Fibroblast of lung (primary cell): ENCODE measurements around the gene CXorf66. TPM values are rescaled to one million over a fixed set of nuclear protein-coding genes. Genes with fewer than 3 reads are reported as not detected.
"Not testable (repeated sequence)": the region's sequence is repeated elsewhere in the genome, so short reads cannot be mapped to it uniquely, and the experiment has no call there.

Experiments used
- DNase-seq, 2 donors: peaks; one replicate each; pipeline versions ENCODE4 v3.0.0 to v3.0.0-alpha.2; 2010; ENCODE audit warnings: low read depth in 2 of 2
- H2AFZ ChIP-seq: 2 replicates; pipeline ENCODE4 v1.5.1; 2012; ENCODE audit warnings: low read length, control low read depth, inconsistent platforms
- H3K27ac ChIP-seq: 2 replicates; pipeline ENCODE4 v1.5.1; 2011; ENCODE audit warnings: low read length, control low read depth; ENCODE audit not compliant: insufficient read depth
- H3K27me3 ChIP-seq: 2 replicates; pipeline ENCODE4 v1.5.1; 2011; ENCODE audit warnings: mild to moderate bottlenecking, low read length; ENCODE audit not compliant: control insufficient read depth, insufficient read depth
- H3K36me3 ChIP-seq: 2 replicates; pipeline ENCODE4 v1.5.1; 2011; ENCODE audit warnings: low read length; ENCODE audit not compliant: control insufficient read depth, insufficient read depth
- H3K4me1 ChIP-seq: 2 replicates; pipeline ENCODE4 v1.5.1; 2011; ENCODE audit warnings: low read length; ENCODE audit not compliant: control insufficient read depth, insufficient read depth; ENCODE audit errors: extremely low read depth
- H3K4me2 ChIP-seq: 2 replicates; pipeline ENCODE4 v1.5.1; 2011; ENCODE audit warnings: low read length, control low read depth; ENCODE audit not compliant: insufficient read depth; ENCODE audit errors: extremely low read depth
- H3K4me3 ChIP-seq, 4 experiments: fragments of 200-600 bp in 1 of 4; sonication (generic) in 1 of 4; replicated peaks in 1 of 4; 2 replicates each; pipeline ENCODE4 v1.5.1; 2011 to 2016; ENCODE audit warnings: low read length in 4 of 4, low read depth in 3 of 4, mild to moderate bottlenecking in 3 of 4, control low read depth in 2 of 4, inconsistent platforms in 1 of 4, mixed read lengths in 1 of 4; ENCODE audit not compliant: insufficient read depth in 1 of 4; ENCODE audit errors: control extremely low read depth in 1 of 4
- H3K79me2 ChIP-seq: 2 replicates; pipeline ENCODE4 v1.5.1; 2012; ENCODE audit warnings: mild to moderate bottlenecking, low read length, inconsistent platforms; ENCODE audit not compliant: control insufficient read depth, insufficient read depth
- H3K9ac ChIP-seq: 2 replicates; pipeline ENCODE4 v1.5.1; 2011; ENCODE audit warnings: mild to moderate bottlenecking, low read length, control low read depth; ENCODE audit not compliant: insufficient read depth
- H3K9me3 ChIP-seq: 2 replicates; pipeline ENCODE4 v1.5.1; 2012; ENCODE audit warnings: low read depth, low read length; ENCODE audit not compliant: control insufficient read depth, insufficient read depth
- H4K20me1 ChIP-seq: 2 replicates; pipeline ENCODE4 v1.5.1; 2011; ENCODE audit warnings: low read length; ENCODE audit not compliant: control insufficient read depth, insufficient read depth; ENCODE audit errors: extremely low read depth
- EZH2 ChIP-seq: IDR thresholded peaks from 2 replicates; pipeline ENCODE4 v1.5.1; 2012; ENCODE audit warnings: low read length, control low read depth, mild to moderate bottlenecking; ENCODE audit errors: missing control alignments
- polyA plus RNA-seq, 2 donors: library from polyadenylated mRNA; depleted of rRNA in 1 of 2; stranded (reverse) in 1 of 2; unstranded in 1 of 2; fragments of >200 nt; gene quantifications; 2 replicates each; pipeline ENCODE4 v1.2.1, GENCODE V29; 2011 to 2012; ENCODE audit warnings: missing spikeins in 1 of 2
- total RNA-seq: library from RNA; depleted of rRNA; stranded (reverse); fragments of >200 nt; gene quantifications from 2 replicates; pipeline ENCODE4 v1.2.1, GENCODE V29; 2014
- TF ChIP-seq, protein P1 (sequence below), 2 donors: IDR thresholded peaks in 1 of 2; conservative IDR thresholded peaks in 1 of 2; 1 replicate in 1 of 2; 2 replicates in 1 of 2; pipeline ENCODE4 v1.5.1; 2011 to 2012; ENCODE audit warnings: low read length in 2 of 2, control low read depth in 1 of 2, inconsistent platforms in 1 of 2, low read depth in 1 of 2, mild to moderate bottlenecking in 1 of 2

Gene CXorf66
- total and polyA plus RNA-seq, 2 donors (not counting 1 experiment from before 2014, with no cell fraction given): not detected

GRCh38 chrX:139924069-139924695 is 41.1 kb downstream of the CXorf66 start:
- no peak overlapping the region for H3K4me2 ChIP-seq
- no peak overlapping the region for H3K4me3 ChIP-seq
- peaks cover 40% of the 10 kb centered on the region for H3K79me2 ChIP-seq
- no peaks in the 10 kb centered on the region for H3K4me1 ChIP-seq
- no peak for TF ChIP-seq EZH2
- TF ChIP-seq, protein P1, sequence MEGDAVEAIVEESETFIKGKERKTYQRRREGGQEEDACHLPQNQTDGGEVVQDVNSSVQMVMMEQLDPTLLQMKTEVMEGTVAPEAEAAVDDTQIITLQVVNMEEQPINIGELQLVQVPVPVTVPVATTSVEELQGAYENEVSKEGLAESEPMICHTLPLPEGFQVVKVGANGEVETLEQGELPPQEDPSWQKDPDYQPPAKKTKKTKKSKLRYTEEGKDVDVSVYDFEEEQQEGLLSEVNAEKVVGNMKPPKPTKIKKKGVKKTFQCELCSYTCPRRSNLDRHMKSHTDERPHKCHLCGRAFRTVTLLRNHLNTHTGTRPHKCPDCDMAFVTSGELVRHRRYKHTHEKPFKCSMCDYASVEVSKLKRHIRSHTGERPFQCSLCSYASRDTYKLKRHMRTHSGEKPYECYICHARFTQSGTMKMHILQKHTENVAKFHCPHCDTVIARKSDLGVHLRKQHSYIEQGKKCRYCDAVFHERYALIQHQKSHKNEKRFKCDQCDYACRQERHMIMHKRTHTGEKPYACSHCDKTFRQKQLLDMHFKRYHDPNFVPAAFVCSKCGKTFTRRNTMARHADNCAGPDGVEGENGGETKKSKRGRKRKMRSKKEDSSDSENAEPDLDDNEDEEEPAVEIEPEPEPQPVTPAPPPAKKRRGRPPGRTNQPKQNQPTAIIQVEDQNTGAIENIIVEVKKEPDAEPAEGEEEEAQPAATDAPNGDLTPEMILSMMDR (conservative IDR thresholded peaks at IDR 0.05 in 1 of 2, IDR thresholded peaks at IDR 0.05 in 1 of 2; ENCODE audit: low read depth in 1 of 2, low read length in 2 of 2): no peak
- no peaks in the 10 kb centered on the region for H3K27me3 ChIP-seq
- H3K9me3 ChIP-seq: no peaks in the 10 kb centered on the region
- no peak for DNase-seq
- H2AFZ ChIP-seq: no peak overlapping the region
- no peaks in the 10 kb centered on the region for H4K20me1 ChIP-seq
- H3K9ac ChIP-seq: no peak overlapping the region
- H3K27ac ChIP-seq: no peak overlapping the region
- no peaks in the 10 kb centered on the region for H3K36me3 ChIP-seq

DNA sequence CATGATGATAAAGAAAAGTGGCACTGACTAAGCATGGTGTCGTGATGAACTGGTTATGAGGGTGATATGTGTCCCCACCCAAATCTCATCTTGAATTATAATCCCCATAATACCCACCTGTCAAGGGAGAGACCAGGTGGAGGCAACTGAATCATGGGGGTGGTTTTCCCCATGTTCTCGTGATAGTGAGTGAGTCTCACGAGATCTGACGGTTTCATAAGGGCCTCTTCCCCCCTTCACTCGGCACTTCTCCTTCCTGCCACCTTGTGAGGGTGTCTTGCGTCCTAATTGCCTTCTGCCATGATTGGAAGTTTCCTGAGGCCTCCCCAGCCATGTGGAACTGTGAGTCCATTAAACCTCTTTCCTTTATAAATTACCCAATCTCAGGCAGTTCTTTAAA is 44.2 kb downstream of the CXorf66 start:
- peaks cover 27% of the 10 kb centered on the region for H3K79me2 ChIP-seq
- not testable (repeated sequence) for H3K27ac ChIP-seq, H2AFZ ChIP-seq, H3K36me3 ChIP-seq, H3K9ac ChIP-seq, H3K4me1 ChIP-seq, H3K4me3 ChIP-seq, H3K9me3 ChIP-seq, DNase-seq, H3K4me2 ChIP-seq, H4K20me1 ChIP-seq, H3K27me3 ChIP-seq

- DNase-seq: no peak
- Histone ChIP-seq H3K9me3 (no peaks in the 10 kb centered on the region), H3K4me1 (peaks cover 3% of the 10 kb centered on the region), H2AFZ (no peak overlapping the region), H3K36me3 (no peaks in the 10 kb centered on the region), H3K79me2 (peaks cover 23% of the 10 kb centered on the region), H3K27me3 (no peaks in the 10 kb centered on the region), H3K9ac (no peak overlapping the region), H3K4me2 (no peak overlapping the region), H4K20me1 (no peaks in the 10 kb centered on the region), H3K27ac (no peak overlapping the region), H3K4me3 (no peak overlapping the region)
- TF ChIP-seq EZH2: no peak
- TF ChIP-seq, protein P1 (conservative IDR thresholded peaks at IDR 0.05 in 1 of 2, IDR thresholded peaks at IDR 0.05 in 1 of 2; ENCODE audit: low read depth in 1 of 2, low read length in 2 of 2): no peak
Measured at GRCh38 chrX:139920316-139920715, 45.0 kb downstream of the CXorf66 start.
